ENCODE measurements around the gene TACC2.

TACC2 gene

GRCh38 chr10:122265896-122266295, 276.9 kb downstream of the TACC2 start:
- no peak for TF ChIP-seq CTCF (IDR thresholded peaks at IDR 0.05; ENCODE audit: low read length)
- H2AFZ ChIP-seq (ENCODE audit: low read length) = no peak overlapping the region
- no peaks in the 10 kb centered on the region for H3K79me2 ChIP-seq (ENCODE audit: insufficient read depth, low read length)
- H3F3A ChIP-seq (ENCODE audit: insufficient read depth, low read length) = no peaks in the 10 kb centered on the region
- H3K36me3 ChIP-seq (ENCODE audit: insufficient read depth, low read length) = no peaks in the 10 kb centered on the region; the same call in 1 of the 2 replicates
- no peaks in the 10 kb centered on the region for H3K9me3 ChIP-seq (ENCODE audit: low read length)
- H4K20me1 ChIP-seq (ENCODE audit: insufficient read depth, low read length) = no peaks in the 10 kb centered on the region
- no peak overlapping the region for H3K9ac ChIP-seq (ENCODE audit: low read length)
- no peak overlapping the region for H3K27ac ChIP-seq (ENCODE audit: low read depth, low read length, poor library complexity, severe bottlenecking)
- H3K9me2 ChIP-seq (ENCODE audit: low read depth, low read length) = no peaks in the 10 kb centered on the region
- no peaks in the 10 kb centered on the region for H3K27me3 ChIP-seq (ENCODE audit: insufficient read depth, low read length)
- H3K4me1 ChIP-seq (ENCODE audit: insufficient read depth, low read length, severe bottlenecking) = no peaks in the 10 kb centered on the region
- H3K4me2 ChIP-seq (ENCODE audit: low read length) = no peak overlapping the region
- no peak overlapping the region for H3K4me3 ChIP-seq (ENCODE audit: low read depth, low read length, poor library complexity, severe bottlenecking)

- no peak overlapping the region for H3K4me3 ChIP-seq (ENCODE audit: low read depth, low read length, poor library complexity, severe bottlenecking)
- no peak overlapping the region for H2AFZ ChIP-seq (ENCODE audit: low read length)
- TF ChIP-seq EZH2 (IDR thresholded peaks at IDR 0.05; ENCODE audit: borderline replicate concordance, low read length) = no peak
- peak; percentile 89 for TF ChIP-seq CTCF (IDR thresholded peaks at IDR 0.05; ENCODE audit: low read length)
Observed at GRCh38 chr10:122267849-122268737, 279.1 kb downstream of the TACC2 start.

GRCh38 chr10:122269059-122269687, 280.2 kb downstream of the TACC2 start:
- no peaks in the 10 kb centered on the region for H3K79me2 ChIP-seq (ENCODE audit: insufficient read depth, low read length)
- no peak overlapping the region for H3K27ac ChIP-seq (ENCODE audit: low read depth, low read length, poor library complexity, severe bottlenecking)
- TF ChIP-seq CTCF (IDR thresholded peaks at IDR 0.05; ENCODE audit: low read length) (no peak), EZH2 (IDR thresholded peaks at IDR 0.05; ENCODE audit: borderline replicate concordance, low read length) (no peak)
- no peaks in the 10 kb centered on the region for H4K20me1 ChIP-seq (ENCODE audit: insufficient read depth, low read length)
- no peak overlapping the region for H3K9ac ChIP-seq (ENCODE audit: low read length)
- no peaks in the 10 kb centered on the region for H3K9me3 ChIP-seq (ENCODE audit: low read length)
- H3K9me2 ChIP-seq (ENCODE audit: low read depth, low read length) = no peaks in the 10 kb centered on the region
- H2AFZ ChIP-seq (ENCODE audit: low read length) = no peak overlapping the region
- H3K4me3 ChIP-seq (ENCODE audit: low read depth, low read length, poor library complexity, severe bottlenecking) = no peak overlapping the region
- no peaks in the 10 kb centered on the region for H3K4me1 ChIP-seq (ENCODE audit: insufficient read depth, low read length, severe bottlenecking)
- no peak overlapping the region for H3K4me2 ChIP-seq (ENCODE audit: low read length)
- no peaks in the 10 kb centered on the region for H3K27me3 ChIP-seq (ENCODE audit: insufficient read depth, low read length)
- H3F3A ChIP-seq (ENCODE audit: insufficient read depth, low read length) = no peaks in the 10 kb centered on the region
- H3K36me3 ChIP-seq (ENCODE audit: insufficient read depth, low read length) = no peaks in the 10 kb centered on the region

More at GRCh38 chr10:122267849-122268737, 279.1 kb downstream of the TACC2 start:
- H3F3A ChIP-seq (ENCODE audit: insufficient read depth, low read length) = no peaks in the 10 kb centered on the region
- no peaks in the 10 kb centered on the region for H3K9me3 ChIP-seq (ENCODE audit: low read length)
- no peaks in the 10 kb centered on the region for H4K20me1 ChIP-seq (ENCODE audit: insufficient read depth, low read length)
- no peak overlapping the region for H3K9ac ChIP-seq (ENCODE audit: low read length)
- no peaks in the 10 kb centered on the region for H3K36me3 ChIP-seq (ENCODE audit: insufficient read depth, low read length)
- no peaks in the 10 kb centered on the region for H3K4me1 ChIP-seq (ENCODE audit: insufficient read depth, low read length, severe bottlenecking)
- no peaks in the 10 kb centered on the region for H3K9me2 ChIP-seq (ENCODE audit: low read depth, low read length)
- H3K27me3 ChIP-seq (ENCODE audit: insufficient read depth, low read length) = no peaks in the 10 kb centered on the region
- no peaks in the 10 kb centered on the region for H3K79me2 ChIP-seq (ENCODE audit: insufficient read depth, low read length)
- no peak overlapping the region for H3K27ac ChIP-seq (ENCODE audit: low read depth, low read length, poor library complexity, severe bottlenecking)
- H3K4me2 ChIP-seq (ENCODE audit: low read length) = no peak overlapping the region
